Activated CD8-positive, alpha-beta T cell treated with anti-CD3 and anti-CD28 coated beads, Interleukin-2, amount 10 ng/mL, durations not matched to agents 7 days and 5 days (primary cell): Measurements from ENCODE around the gene MAGI1. TPM values are rescaled to one million over a fixed set of nuclear protein-coding genes. Genes with fewer than 3 reads are reported as not detected.
"Not testable (repeated sequence)": the region's sequence is repeated elsewhere in the genome, so short reads cannot be mapped to it uniquely, and the experiment has no call there.

ENCODE experiments used
- ATAC-seq: fragments of 150-1000 bp; cut with Tn5 transposase; one replicate; pipeline ENCODE4 v1.10.0; 2021; ENCODE audit warnings: moderate library complexity
- CTCF ChIA-PET: fragments of 350-600 bp; sonication (Branson Sonifier 250); formaldehyde crosslinking; loops from one replicate; lab custom pipeline; 2021; ENCODE audit warnings: antibody characterized with exemption; lab: Charles Lee
- POLR2A ChIA-PET: fragments of 350-600 bp; sonication (Branson Sonifier 250); formaldehyde crosslinking; loops from one replicate; lab custom pipeline; 2021; ENCODE audit warnings: antibody characterized with exemption; lab: Charles Lee
- DNase-seq: peaks from one replicate; pipeline ENCODE4 v3.0.0-alpha.2; 2020
- H3K27ac Mint-ChIP-seq: one replicate; pipeline ENCODE4 v1.8.0; 2021; ENCODE audit warnings: mild to moderate bottlenecking, mixed read lengths
- H3K27me3 Mint-ChIP-seq: one replicate; pipeline ENCODE4 v1.8.0; 2021; ENCODE audit warnings: low read depth, mixed read lengths
- H3K36me3 Mint-ChIP-seq: one replicate; pipeline ENCODE4 v1.8.0; 2021; ENCODE audit warnings: low read depth, mixed read lengths
- H3K4me1 Mint-ChIP-seq: one replicate; pipeline ENCODE4 v1.8.0; 2021; ENCODE audit warnings: low read depth, mixed read lengths
- H3K4me3 Mint-ChIP-seq: one replicate; pipeline ENCODE4 v1.8.0; 2021; ENCODE audit warnings: mild to moderate bottlenecking, mixed read lengths
- H3K9me3 Mint-ChIP-seq: one replicate; pipeline ENCODE4 v1.8.0; 2022; ENCODE audit warnings: mixed read lengths; ENCODE audit not compliant: insufficient read depth
- total RNA-seq, 2 experiments: library from RNA; stranded (reverse); gene quantifications; one replicate each; pipeline ENCODE4 v1.2.3, GENCODE V29; 2021

Gene MAGI1
- total RNA-seq, 2 experiments from 2014 or later: not detected

- H3K27ac Mint-ChIP-seq, POLR2A ChIA-PET, H3K36me3 Mint-ChIP-seq, CTCF ChIA-PET, DNase-seq, ATAC-seq, H3K4me1 Mint-ChIP-seq, H3K9me3 Mint-ChIP-seq, H3K4me3 Mint-ChIP-seq, H3K27me3 Mint-ChIP-seq: not testable (repeated sequence)
These were observed 473.0 kb downstream of the MAGI1 start for GRCh38 chr3:65565744-65566143.

GRCh38 chr3:65564483-65564882 lies 474.2 kb downstream of the MAGI1 start:
- POLR2A ChIA-PET: no interaction called here
- DNase-seq: no peak
- no peak for ATAC-seq
- Mint-ChIP-seq H3K4me3 (no peak overlapping the region), H3K36me3 (no peaks in the 10 kb centered on the region), H3K9me3 (no peaks in the 10 kb centered on the region), H3K27ac (no peak overlapping the region), H3K27me3 (no peaks in the 10 kb centered on the region), H3K4me1 (no peaks in the 10 kb centered on the region)
- CTCF ChIA-PET: no interaction called here

DNA sequence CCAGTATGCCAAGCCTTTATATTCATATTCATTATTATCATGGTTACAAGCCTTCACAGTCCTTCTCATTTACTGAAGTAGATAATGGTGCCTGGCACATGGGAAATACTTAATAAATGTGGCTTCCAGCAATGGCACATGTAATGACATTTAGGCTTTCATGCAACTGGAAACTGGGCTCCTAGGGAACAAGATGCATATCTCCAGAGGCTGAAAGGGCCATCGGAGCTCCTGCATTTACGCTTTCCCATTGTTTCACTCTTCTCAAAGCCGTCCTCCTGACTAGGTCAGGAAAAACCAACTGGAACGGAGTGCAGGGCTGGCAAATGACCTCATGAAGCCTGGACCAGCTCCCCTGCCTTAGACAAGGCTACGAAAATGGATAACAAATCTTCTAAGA lies 474.9 kb downstream of the MAGI1 start:
- ChIA-PET CTCF (no interaction called here), POLR2A (no interaction called here)
- no peak for DNase-seq
- Mint-ChIP-seq H3K36me3 (no peaks in the 10 kb centered on the region), H3K9me3 (no peaks in the 10 kb centered on the region), H3K4me3 (no peak overlapping the region), H3K4me1 (no peaks in the 10 kb centered on the region), H3K27me3 (no peaks in the 10 kb centered on the region), H3K27ac (no peak overlapping the region)
- no peak for ATAC-seq

GRCh38 chr3:65562447-65562846 lies 476.3 kb downstream of the MAGI1 start:
- Mint-ChIP-seq H3K36me3 (no peaks in the 10 kb centered on the region), H3K27ac (no peak overlapping the region), H3K9me3 (no peaks in the 10 kb centered on the region), H3K4me3 (no peak overlapping the region), H3K4me1 (no peaks in the 10 kb centered on the region), H3K27me3 (no peaks in the 10 kb centered on the region)
- no peak for ATAC-seq
- ChIA-PET CTCF (no interaction called here), POLR2A (no interaction called here)
- no peak for DNase-seq

DNA sequence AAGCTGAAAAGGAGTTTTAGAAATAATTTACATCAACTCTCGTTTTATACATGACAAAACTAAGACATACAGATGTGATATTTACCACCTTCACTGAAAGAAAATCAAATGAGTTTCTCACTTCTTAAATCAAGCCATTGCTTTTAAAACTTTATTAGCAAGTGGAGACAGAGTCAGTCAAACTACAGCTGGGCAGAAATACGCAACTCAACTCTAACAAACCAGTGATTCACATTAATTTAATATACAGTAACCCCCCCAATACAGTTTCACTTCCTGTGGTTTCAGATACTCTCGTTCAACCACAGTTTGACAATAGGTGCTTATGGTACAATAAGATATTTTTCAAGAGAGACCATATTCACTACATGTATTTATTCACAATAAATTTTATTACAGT lies 477.1 kb downstream of the MAGI1 start:
- CTCF ChIA-PET: no interaction called here
- Mint-ChIP-seq H3K4me3 (no peak overlapping the region), H3K4me1 (no peaks in the 10 kb centered on the region), H3K36me3 (no peaks in the 10 kb centered on the region), H3K9me3 (no peaks in the 10 kb centered on the region), H3K27me3 (no peaks in the 10 kb centered on the region), H3K27ac (no peak overlapping the region)
- DNase-seq: no peak
- POLR2A ChIA-PET: no interaction called here
- ATAC-seq: no peak

- H3K27me3 Mint-ChIP-seq: no peaks in the 10 kb centered on the region
- ATAC-seq: no peak
- no peak overlapping the region for H3K4me3 Mint-ChIP-seq
- CTCF ChIA-PET: no interaction called here
- H3K27ac Mint-ChIP-seq: no peak overlapping the region
- H3K36me3 Mint-ChIP-seq: no peaks in the 10 kb centered on the region
- no peaks in the 10 kb centered on the region for H3K9me3 Mint-ChIP-seq
- no peaks in the 10 kb centered on the region for H3K4me1 Mint-ChIP-seq
- POLR2A ChIA-PET: no interaction called here
- no peak for DNase-seq
These were observed 477.8 kb downstream of the MAGI1 start for GRCh38 chr3:65560901-65561300.

GRCh38 chr3:65560133-65560532 lies 478.6 kb downstream of the MAGI1 start:
- CTCF ChIA-PET: no interaction called here
- ATAC-seq (no peak), DNase-seq (no peak)
- Mint-ChIP-seq H3K4me1 (no peaks in the 10 kb centered on the region), H3K36me3 (no peaks in the 10 kb centered on the region), H3K9me3 (no peaks in the 10 kb centered on the region), H3K27ac (no peak overlapping the region), H3K4me3 (no peak overlapping the region), H3K27me3 (no peaks in the 10 kb centered on the region)
- POLR2A ChIA-PET: no interaction called here

DNA sequence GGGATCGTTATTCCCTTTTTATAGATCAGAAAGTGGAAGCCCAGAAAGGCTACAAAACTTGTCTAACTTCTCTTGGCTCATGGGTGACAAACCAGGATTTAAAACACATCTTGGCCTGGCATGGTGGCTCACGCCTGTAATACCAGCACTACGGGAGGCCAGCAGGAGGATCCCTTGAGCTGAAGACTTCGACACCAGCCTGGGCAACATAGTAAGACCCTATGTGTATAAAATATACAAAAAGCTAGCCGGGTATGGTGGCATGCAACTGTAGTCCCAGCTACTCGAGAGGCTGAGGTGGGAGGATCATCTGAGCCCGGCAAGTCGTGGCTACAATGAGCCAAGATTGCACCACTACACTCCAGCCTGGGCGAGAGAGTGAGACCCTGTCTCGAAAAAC lies 479.1 kb downstream of the MAGI1 start:
- ChIA-PET POLR2A (no interaction called here), CTCF (no interaction called here)
- H3K4me1 Mint-ChIP-seq: no peaks in the 10 kb centered on the region
- no peak for ATAC-seq
- no peaks in the 10 kb centered on the region for H3K9me3 Mint-ChIP-seq
- H3K4me3 Mint-ChIP-seq: no peak overlapping the region
- no peak for DNase-seq
- H3K36me3 Mint-ChIP-seq: no peaks in the 10 kb centered on the region
- H3K27me3 Mint-ChIP-seq: no peaks in the 10 kb centered on the region
- no peak overlapping the region for H3K27ac Mint-ChIP-seq

DNA sequence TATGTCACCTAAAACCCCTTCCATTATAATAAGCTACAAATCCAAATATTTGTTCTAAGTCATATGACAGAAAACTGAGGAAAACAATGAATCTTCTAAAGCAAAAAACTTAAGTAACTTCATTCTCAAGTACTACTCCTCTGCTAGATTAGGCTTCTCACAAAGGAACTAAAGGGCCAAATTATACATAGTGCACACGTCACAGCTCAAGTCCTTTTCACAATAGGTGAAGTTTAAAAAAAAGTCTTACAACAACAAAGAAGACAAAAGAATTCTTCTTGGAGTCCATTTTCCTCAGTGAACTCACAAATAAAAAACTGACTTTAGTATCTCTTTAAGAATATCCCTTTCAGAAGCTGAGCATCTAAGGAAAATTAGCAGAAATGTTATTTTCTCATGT lies 479.9 kb downstream of the MAGI1 start:
- ChIA-PET POLR2A (no interaction called here), CTCF (no interaction called here)
- H3K9me3 Mint-ChIP-seq: no peaks in the 10 kb centered on the region
- ATAC-seq (no peak), DNase-seq (no peak)
- H3K4me1 Mint-ChIP-seq: no peaks in the 10 kb centered on the region
- no peak overlapping the region for H3K4me3 Mint-ChIP-seq
- H3K36me3 Mint-ChIP-seq: no peaks in the 10 kb centered on the region
- H3K27ac Mint-ChIP-seq: no peak overlapping the region
- H3K27me3 Mint-ChIP-seq: no peaks in the 10 kb centered on the region

- no peaks in the 10 kb centered on the region for H3K4me1 Mint-ChIP-seq
These were observed 480.7 kb downstream of the MAGI1 start for GRCh38 chr3:65557899-65558564.

GRCh38 chr3:65556934-65557577 lies 481.7 kb downstream of the MAGI1 start:
- Mint-ChIP-seq H3K36me3 (no peaks in the 10 kb centered on the region), H3K27me3 (no peaks in the 10 kb centered on the region), H3K9me3 (no peaks in the 10 kb centered on the region), H3K4me3 (no peak overlapping the region), H3K4me1 (no peaks in the 10 kb centered on the region), H3K27ac (no peak overlapping the region)
- POLR2A ChIA-PET: no interaction called here
- ATAC-seq (no peak), DNase-seq (no peak)
- CTCF ChIA-PET: no interaction called here

More at GRCh38 chr3:65557899-65558564, 480.7 kb downstream of the MAGI1 start:
- ATAC-seq: no peak
- Mint-ChIP-seq H3K27ac (no peak overlapping the region), H3K27me3 (no peaks in the 10 kb centered on the region), H3K36me3 (no peaks in the 10 kb centered on the region), H3K4me3 (no peak overlapping the region), H3K9me3 (no peaks in the 10 kb centered on the region)
- DNase-seq: no peak
- ChIA-PET POLR2A (no interaction called here), CTCF (no interaction called here)

DNA sequence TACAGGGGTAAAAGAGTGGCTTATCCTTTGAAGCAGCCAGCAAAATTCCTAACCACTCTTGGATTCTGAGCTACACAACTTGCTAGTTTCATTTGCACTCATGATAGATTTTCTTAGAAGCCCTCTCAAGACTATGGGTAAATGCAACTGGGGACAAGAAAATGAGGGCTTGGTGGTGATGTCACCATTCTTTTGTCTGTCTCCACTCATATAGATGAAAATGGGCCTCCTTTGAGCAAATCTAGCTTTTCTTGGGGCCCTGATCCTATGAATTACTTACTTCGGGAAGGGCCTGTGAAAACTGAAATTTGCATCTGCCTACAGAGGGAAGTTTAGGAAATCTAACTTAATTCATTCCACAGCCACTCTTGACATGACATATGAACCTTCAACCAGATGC lies 486.3 kb downstream of the MAGI1 start:
- ChIA-PET CTCF (no interaction called here), POLR2A (no interaction called here)
- H3K4me1 Mint-ChIP-seq: no peaks in the 10 kb centered on the region
- H3K36me3 Mint-ChIP-seq: no peaks in the 10 kb centered on the region
- DNase-seq (no peak), ATAC-seq (no peak)
- no peaks in the 10 kb centered on the region for H3K9me3 Mint-ChIP-seq
- H3K27me3 Mint-ChIP-seq: no peaks in the 10 kb centered on the region
- no peak overlapping the region for H3K27ac Mint-ChIP-seq
- no peak overlapping the region for H3K4me3 Mint-ChIP-seq

DNA sequence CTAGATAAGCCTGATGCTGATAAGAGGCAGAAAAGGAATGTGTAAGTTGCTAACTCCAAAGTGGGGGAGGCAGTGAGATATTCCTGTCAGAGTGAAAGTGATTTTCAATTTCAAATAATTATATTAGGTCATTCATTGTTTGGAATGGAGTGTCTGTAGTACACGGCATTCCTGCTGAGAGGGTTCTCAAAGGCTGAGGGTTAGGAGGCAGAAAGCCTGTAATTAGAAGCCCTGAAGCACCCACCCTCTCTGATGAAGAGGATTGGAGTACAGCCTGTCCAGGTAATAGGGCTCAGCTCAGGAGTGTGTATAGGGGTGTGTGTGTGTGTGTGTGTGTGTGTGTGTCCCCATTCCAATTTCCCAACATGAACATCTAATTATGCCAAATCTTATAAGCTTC lies 486.8 kb downstream of the MAGI1 start:
- H3K27me3 Mint-ChIP-seq: no peaks in the 10 kb centered on the region
- POLR2A ChIA-PET: no interaction called here
- no peak overlapping the region for H3K4me3 Mint-ChIP-seq
- H3K36me3 Mint-ChIP-seq: no peaks in the 10 kb centered on the region
- no peaks in the 10 kb centered on the region for H3K4me1 Mint-ChIP-seq
- CTCF ChIA-PET: no interaction called here
- no peak for ATAC-seq
- DNase-seq: no peak
- no peak overlapping the region for H3K27ac Mint-ChIP-seq
- no peaks in the 10 kb centered on the region for H3K9me3 Mint-ChIP-seq
